ENCODE measurements around the gene AUTS2.

Gene AUTS2

GRCh38 chr7:70504254-70504653 lies 906.0 kb downstream of the AUTS2 start:
- no peaks in the 10 kb centered on the region for H3K27me3 ChIP-seq
- no peaks in the 10 kb centered on the region for H3K4me1 ChIP-seq (ENCODE audit: control insufficient read depth in 1 of 2, insufficient read depth in 1 of 2, low read depth in 1 of 2, low read length in 1 of 2)
- H3K27ac ChIP-seq, result no peak overlapping the region
- H3K4me3 ChIP-seq (ENCODE audit: low read depth in 1 of 2, low read length in 1 of 2), result no peak overlapping the region
- H3K9me3 ChIP-seq, result no peaks in the 10 kb centered on the region
- no peaks in the 10 kb centered on the region for H3K36me3 ChIP-seq
- TF ChIP-seq CTCF (IDR thresholded peaks at IDR 0.05), result no peak

DNA sequence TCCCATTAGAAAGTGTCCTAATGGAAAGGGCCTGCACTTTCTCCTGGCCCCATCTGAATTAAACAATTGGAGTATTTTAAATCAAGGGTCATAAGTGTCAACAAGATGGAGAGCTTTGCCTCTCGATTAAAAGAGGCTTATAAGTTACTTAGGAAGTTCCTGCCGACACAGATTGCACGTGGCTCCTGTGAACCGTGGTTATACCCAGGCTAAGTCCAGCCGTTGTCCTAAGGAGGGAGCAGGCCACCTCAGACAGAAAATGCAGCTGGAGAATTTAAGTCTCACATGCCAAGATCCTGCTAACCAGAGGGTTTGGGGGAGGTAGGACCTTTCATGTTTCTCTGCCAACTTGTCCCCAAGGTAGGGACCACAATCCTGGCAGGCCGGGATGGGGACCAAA lies 907.2 kb downstream of the AUTS2 start:
- Histone ChIP-seq H3K4me1 (ENCODE audit: control insufficient read depth in 1 of 2, insufficient read depth in 1 of 2, low read depth in 1 of 2, low read length in 1 of 2) (no peaks in the 10 kb centered on the region), H3K27me3 (no peaks in the 10 kb centered on the region), H3K36me3 (no peaks in the 10 kb centered on the region), H3K27ac (no peak overlapping the region), H3K9me3 (no peaks in the 10 kb centered on the region), H3K4me3 (ENCODE audit: low read depth in 1 of 2, low read length in 1 of 2) (no peak overlapping the region)
- TF ChIP-seq CTCF (IDR thresholded peaks at IDR 0.05), result no peak

- H3K4me3 ChIP-seq (ENCODE audit: low read depth in 1 of 2, low read length in 1 of 2), result no peak overlapping the region
- TF ChIP-seq CTCF (IDR thresholded peaks at IDR 0.05), result no peak
- H3K36me3 ChIP-seq, result no peaks in the 10 kb centered on the region
- H3K27ac ChIP-seq, result no peak overlapping the region
- no peaks in the 10 kb centered on the region for H3K9me3 ChIP-seq
- H3K27me3 ChIP-seq, result no peaks in the 10 kb centered on the region
- no peaks in the 10 kb centered on the region for H3K4me1 ChIP-seq (ENCODE audit: control insufficient read depth in 1 of 2, insufficient read depth in 1 of 2, low read depth in 1 of 2, low read length in 1 of 2)
These were observed 907.6 kb downstream of the AUTS2 start for GRCh38 chr7:70505886-70506285.

DNA sequence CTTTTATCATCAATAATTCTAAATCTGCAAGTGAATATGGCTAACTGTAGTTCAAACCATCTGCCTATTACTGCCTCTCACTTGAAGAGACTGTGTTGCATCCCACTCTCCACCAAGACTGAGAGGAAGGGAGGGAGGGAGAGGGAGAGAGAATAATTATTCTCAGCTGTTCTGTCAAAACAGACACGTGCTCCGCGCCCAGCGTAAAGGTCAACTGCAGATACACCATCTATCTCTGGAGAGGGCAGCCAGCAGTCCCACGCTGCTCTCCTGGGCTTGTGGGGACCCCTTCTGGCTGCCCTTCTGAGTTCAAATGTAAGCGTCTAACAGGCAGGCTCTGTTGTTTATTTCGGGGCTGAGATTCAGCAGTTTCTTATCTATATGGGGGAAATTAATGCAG lies 908.2 kb downstream of the AUTS2 start:
- H3K4me1 ChIP-seq (ENCODE audit: control insufficient read depth in 1 of 2, insufficient read depth in 1 of 2, low read depth in 1 of 2, low read length in 1 of 2), result no peaks in the 10 kb centered on the region
- H3K9me3 ChIP-seq, result no peaks in the 10 kb centered on the region
- H3K27me3 ChIP-seq, result no peaks in the 10 kb centered on the region
- H3K4me3 ChIP-seq (ENCODE audit: low read depth in 1 of 2, low read length in 1 of 2), result no peak overlapping the region
- TF ChIP-seq CTCF (IDR thresholded peaks at IDR 0.05), result no peak
- no peak overlapping the region for H3K27ac ChIP-seq
- no peaks in the 10 kb centered on the region for H3K36me3 ChIP-seq

- Histone ChIP-seq H3K36me3 (no peaks in the 10 kb centered on the region), H3K4me3 (ENCODE audit: low read depth in 1 of 2, low read length in 1 of 2) (no peak overlapping the region), H3K27ac (no peak overlapping the region), H3K9me3 (no peaks in the 10 kb centered on the region), H3K4me1 (ENCODE audit: control insufficient read depth in 1 of 2, insufficient read depth in 1 of 2, low read depth in 1 of 2, low read length in 1 of 2) (no peaks in the 10 kb centered on the region), H3K27me3 (no peaks in the 10 kb centered on the region)
- TF ChIP-seq CTCF (IDR thresholded peaks at IDR 0.05), result no peak
These were observed 913.9 kb downstream of the AUTS2 start for GRCh38 chr7:70512144-70512543.

DNA sequence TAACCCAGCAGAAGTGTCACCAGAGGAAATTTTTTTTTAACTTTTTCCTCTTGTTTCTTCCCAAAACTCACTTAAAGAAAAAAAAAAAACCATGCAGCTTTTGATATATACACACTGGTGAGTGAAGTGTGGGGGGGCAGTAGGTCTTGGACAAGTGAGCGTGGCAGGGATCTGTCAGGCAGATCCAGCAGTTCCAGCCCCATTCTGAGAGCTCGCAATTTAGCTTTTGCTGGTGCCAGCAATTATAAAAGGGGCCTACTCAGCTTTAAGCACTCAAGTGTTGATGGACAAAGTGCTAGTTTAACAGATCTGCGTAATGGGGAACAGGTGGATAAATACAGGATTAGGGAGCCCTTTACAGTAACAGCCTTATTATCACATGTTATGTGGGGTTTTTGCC lies 914.5 kb downstream of the AUTS2 start:
- Histone ChIP-seq H3K4me1 (ENCODE audit: control insufficient read depth in 1 of 2, insufficient read depth in 1 of 2, low read depth in 1 of 2, low read length in 1 of 2) (no peaks in the 10 kb centered on the region), H3K27me3 (no peaks in the 10 kb centered on the region), H3K9me3 (no peaks in the 10 kb centered on the region), H3K27ac (no peak overlapping the region), H3K4me3 (ENCODE audit: low read depth in 1 of 2, low read length in 1 of 2) (no peak overlapping the region), H3K36me3 (no peaks in the 10 kb centered on the region)
- TF ChIP-seq CTCF (IDR thresholded peaks at IDR 0.05), result no peak

Data from neutrophil (primary cell).